Measurements from ENCODE around the gene PHF2.

GRCh38 chr9:93665637-93666438 is 89.5 kb downstream of the PHF2 start:
- TF ChIP-seq CTCF (IDR thresholded peaks at IDR 0.05; ENCODE audit: insufficient read depth, low read depth, low read length) (no peak), EZH2 (IDR thresholded peaks at IDR 0.05; ENCODE audit: insufficient read depth, low read length) (no peak)
